SU-DHL-6 (cell line): ENCODE measurements around the gene PDZD7.
A peak's percentile ranks its signal among the peaks of the same experiment; 100 is the strongest.

Experiments used
- H2AFZ ChIP-seq: fragments of 200-600 bp; sonication (generic); 2 replicates; pipeline ENCODE4 v1.6.1; 2014; ENCODE audit warnings: low read depth, mild to moderate bottlenecking, moderate library complexity, mixed read lengths, antibody characterized with exemption, low read length; ENCODE audit not compliant: severe bottlenecking
- H3F3A ChIP-seq: fragments of 200-600 bp; shearing (Covaris generic); 2 replicates; pipeline ENCODE4 v1.6.0; 2016; ENCODE audit warnings: antibody characterized with exemption, mild to moderate bottlenecking; ENCODE audit not compliant: insufficient read depth
- H3K27ac ChIP-seq: fragments of 200-600 bp; sonication (generic); 2 replicates; pipeline ENCODE4 v1.5.1; 2016; ENCODE audit warnings: low read depth, mild to moderate bottlenecking, low read length, moderate library complexity, mixed read lengths
- H3K27me3 ChIP-seq: fragments of 200-600 bp; sonication (generic), shearing (Covaris generic); 2 replicates; pipeline ENCODE4 v1.6.0; 2014; ENCODE audit warnings: mild to moderate bottlenecking, low read length
- H3K36me3 ChIP-seq: fragments of 200-600 bp; sonication (generic); 2 replicates; pipeline ENCODE4 v1.6.1; 2014; ENCODE audit warnings: mild to moderate bottlenecking, low read length, mixed read lengths
- H3K4me2 ChIP-seq: fragments of 300-600, 200-600 bp; shearing (Covaris generic), sonication (generic); 2 replicates; pipeline ENCODE4 v1.6.0; 2014; ENCODE audit warnings: low read length, low read depth, mild to moderate bottlenecking; ENCODE audit not compliant: poor library complexity, severe bottlenecking
- H3K4me3 ChIP-seq: fragments of 200-600 bp; sonication (generic); 2 replicates; pipeline ENCODE4 v1.5.1; 2014; ENCODE audit warnings: antibody characterized with exemption, low read length, mild to moderate bottlenecking, mixed read lengths; ENCODE audit not compliant: insufficient read depth, poor library complexity, severe bottlenecking
- H3K79me2 ChIP-seq: fragments of 200-600 bp; sonication (generic); 2 replicates; pipeline ENCODE4 v1.6.1; 2014; ENCODE audit warnings: mild to moderate bottlenecking, low read length, moderate library complexity; ENCODE audit not compliant: insufficient read depth
- H3K9ac ChIP-seq: fragments of 200-600 bp; sonication (generic); 2 replicates; pipeline ENCODE4 v1.7.0; 2014; ENCODE audit warnings: mild to moderate bottlenecking, low read length
- H3K9me2 ChIP-seq: fragments of 200-600 bp; sonication (generic); replicated peaks from 2 replicates; pipeline ENCODE4 v1.6.1; 2014; ENCODE audit warnings: low read length; ENCODE audit not compliant: insufficient read depth
- H3K9me3 ChIP-seq: fragments of 200-600 bp; sonication (generic); 2 replicates; pipeline ENCODE4 v1.6.1; 2014; ENCODE audit warnings: low read length, mixed read lengths; ENCODE audit not compliant: insufficient read depth
- H4K20me1 ChIP-seq: fragments of 200-600 bp; sonication (generic); 2 replicates; pipeline ENCODE4 v1.6.1; 2014; ENCODE audit warnings: low read depth, mild to moderate bottlenecking, antibody characterized with exemption, low read length, moderate library complexity, mixed read lengths
- EZH2phosphoT487 ChIP-seq: fragments of 200-600 bp; sonication (generic), shearing (Covaris generic); conservative IDR thresholded peaks from 2 replicates; pipeline ENCODE4 v1.6.1; 2018; ENCODE audit warnings: mild to moderate bottlenecking, antibody characterized with exemption, low read length, moderate library complexity, mixed read lengths
- TF ChIP-seq, protein P1 (sequence below): fragments of 200-600 bp; sonication (generic); IDR thresholded peaks from one replicate; pipeline ENCODE4 v1.5.1; 2017; ENCODE audit warnings: antibody characterized with exemption, mild to moderate bottlenecking, low read length, moderate library complexity; ENCODE audit not compliant: insufficient read depth, poor library complexity, severe bottlenecking

The PDZD7 gene

DNA sequence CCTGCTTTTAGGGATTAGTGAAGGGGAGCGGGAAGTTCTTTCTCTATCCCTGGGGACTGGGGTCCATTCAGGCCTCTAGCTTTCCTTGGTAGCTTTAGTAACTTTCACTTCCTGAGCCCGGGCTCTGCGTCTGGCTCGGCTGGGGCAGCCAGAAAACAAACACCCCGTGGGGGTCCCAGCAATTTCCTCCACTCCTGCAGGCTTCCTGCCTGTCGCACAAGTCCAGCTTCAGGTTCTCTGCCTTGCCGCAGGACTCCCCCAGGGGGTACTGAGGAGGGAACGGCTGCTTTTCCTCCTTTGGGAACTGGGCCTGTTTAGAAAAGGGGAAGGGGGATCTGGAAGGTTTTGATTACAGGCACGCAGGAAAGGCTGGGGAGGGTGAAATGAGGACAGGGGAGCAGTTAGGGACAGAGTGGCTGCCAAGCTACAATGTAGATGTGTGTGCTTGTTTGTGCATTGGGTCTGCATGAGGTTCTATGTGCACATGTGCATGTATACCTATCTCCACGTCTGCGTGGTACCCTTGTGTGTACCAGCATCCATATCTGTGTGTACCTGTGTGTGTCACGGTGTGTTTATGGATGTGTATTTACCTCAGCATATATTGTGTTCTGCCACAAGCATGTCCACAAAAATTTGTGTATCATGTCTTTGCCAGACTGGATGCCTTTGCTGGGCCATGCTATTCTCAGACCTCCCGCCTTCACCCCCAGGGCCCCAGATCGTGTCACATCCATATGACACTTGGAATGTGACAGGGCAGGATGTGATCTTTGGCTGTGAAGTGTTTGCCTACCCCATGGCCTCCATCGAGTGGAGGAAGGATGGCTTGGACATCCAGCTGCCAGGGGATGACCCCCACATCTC is 32.9 kb upstream of the PDZD7 start:
- H2AFZ ChIP-seq = no peak overlapping the region
- H3K79me2 ChIP-seq = peaks cover 16% of the 10 kb centered on the region
- peaks cover 4% of the 10 kb centered on the region; the same call in 1 of the 2 replicates for H4K20me1 ChIP-seq
- H3K4me2 ChIP-seq = no peak overlapping the region
- peaks cover 17% of the 10 kb centered on the region for H3F3A ChIP-seq
- no peaks in the 10 kb centered on the region for H3K9me3 ChIP-seq
- no peaks in the 10 kb centered on the region for H3K9me2 ChIP-seq
- H3K36me3 ChIP-seq = no peaks in the 10 kb centered on the region
- H3K4me3 ChIP-seq = no peak overlapping the region
- no peak overlapping the region for H3K9ac ChIP-seq
- H3K27me3 ChIP-seq = no peaks in the 10 kb centered on the region
- no peak for TF ChIP-seq EZH2phosphoT487
- TF ChIP-seq, protein P1, sequence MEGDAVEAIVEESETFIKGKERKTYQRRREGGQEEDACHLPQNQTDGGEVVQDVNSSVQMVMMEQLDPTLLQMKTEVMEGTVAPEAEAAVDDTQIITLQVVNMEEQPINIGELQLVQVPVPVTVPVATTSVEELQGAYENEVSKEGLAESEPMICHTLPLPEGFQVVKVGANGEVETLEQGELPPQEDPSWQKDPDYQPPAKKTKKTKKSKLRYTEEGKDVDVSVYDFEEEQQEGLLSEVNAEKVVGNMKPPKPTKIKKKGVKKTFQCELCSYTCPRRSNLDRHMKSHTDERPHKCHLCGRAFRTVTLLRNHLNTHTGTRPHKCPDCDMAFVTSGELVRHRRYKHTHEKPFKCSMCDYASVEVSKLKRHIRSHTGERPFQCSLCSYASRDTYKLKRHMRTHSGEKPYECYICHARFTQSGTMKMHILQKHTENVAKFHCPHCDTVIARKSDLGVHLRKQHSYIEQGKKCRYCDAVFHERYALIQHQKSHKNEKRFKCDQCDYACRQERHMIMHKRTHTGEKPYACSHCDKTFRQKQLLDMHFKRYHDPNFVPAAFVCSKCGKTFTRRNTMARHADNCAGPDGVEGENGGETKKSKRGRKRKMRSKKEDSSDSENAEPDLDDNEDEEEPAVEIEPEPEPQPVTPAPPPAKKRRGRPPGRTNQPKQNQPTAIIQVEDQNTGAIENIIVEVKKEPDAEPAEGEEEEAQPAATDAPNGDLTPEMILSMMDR = no peak
- no peak overlapping the region for H3K27ac ChIP-seq

DNA sequence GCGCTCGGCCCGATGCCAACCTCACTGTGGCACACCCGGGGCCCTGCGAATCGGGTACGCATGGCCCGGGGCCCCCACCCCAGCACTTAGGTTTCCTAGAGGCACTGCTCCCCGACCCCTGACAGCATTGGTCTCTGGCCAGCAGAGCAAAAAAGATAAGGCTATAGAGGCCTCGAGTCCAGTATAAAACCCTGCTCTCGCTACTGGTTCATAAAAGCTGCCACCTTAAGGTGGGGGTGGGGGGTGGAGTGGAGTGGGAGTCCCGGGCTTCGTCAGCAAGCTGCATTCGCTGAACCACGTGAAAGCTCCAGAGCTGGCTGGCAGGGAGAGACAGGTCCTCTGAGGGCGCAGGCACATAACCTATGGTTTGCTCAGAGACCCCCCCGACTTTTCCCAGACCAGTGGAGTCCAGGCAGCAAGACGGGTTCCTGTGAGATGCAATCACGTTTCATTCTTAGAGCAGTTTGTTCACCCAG is 32.2 kb upstream of the PDZD7 start:
- no peak overlapping the region for H3K27ac ChIP-seq
- no peak overlapping the region for H3K4me3 ChIP-seq
- H3K27me3 ChIP-seq = no peaks in the 10 kb centered on the region
- no peaks in the 10 kb centered on the region for H3K9me3 ChIP-seq
- peaks cover 3% of the 10 kb centered on the region; the same call in 1 of the 2 replicates for H3K36me3 ChIP-seq
- no peak overlapping the region for H2AFZ ChIP-seq
- peak overlapping the region; percentile 94 for H3K4me2 ChIP-seq
- H3K9ac ChIP-seq = 0 out of 2 replicates have a peak overlapping the region, but pooled peaks have one; percentile 97
- no peaks in the 10 kb centered on the region for H3K9me2 ChIP-seq
- peaks cover 23% of the 10 kb centered on the region for H3K79me2 ChIP-seq
- H3F3A ChIP-seq = peaks cover 17% of the 10 kb centered on the region
- H4K20me1 ChIP-seq = peaks cover 8% of the 10 kb centered on the region
- TF ChIP-seq, protein P1 = no peak
- no peak for TF ChIP-seq EZH2phosphoT487

DNA sequence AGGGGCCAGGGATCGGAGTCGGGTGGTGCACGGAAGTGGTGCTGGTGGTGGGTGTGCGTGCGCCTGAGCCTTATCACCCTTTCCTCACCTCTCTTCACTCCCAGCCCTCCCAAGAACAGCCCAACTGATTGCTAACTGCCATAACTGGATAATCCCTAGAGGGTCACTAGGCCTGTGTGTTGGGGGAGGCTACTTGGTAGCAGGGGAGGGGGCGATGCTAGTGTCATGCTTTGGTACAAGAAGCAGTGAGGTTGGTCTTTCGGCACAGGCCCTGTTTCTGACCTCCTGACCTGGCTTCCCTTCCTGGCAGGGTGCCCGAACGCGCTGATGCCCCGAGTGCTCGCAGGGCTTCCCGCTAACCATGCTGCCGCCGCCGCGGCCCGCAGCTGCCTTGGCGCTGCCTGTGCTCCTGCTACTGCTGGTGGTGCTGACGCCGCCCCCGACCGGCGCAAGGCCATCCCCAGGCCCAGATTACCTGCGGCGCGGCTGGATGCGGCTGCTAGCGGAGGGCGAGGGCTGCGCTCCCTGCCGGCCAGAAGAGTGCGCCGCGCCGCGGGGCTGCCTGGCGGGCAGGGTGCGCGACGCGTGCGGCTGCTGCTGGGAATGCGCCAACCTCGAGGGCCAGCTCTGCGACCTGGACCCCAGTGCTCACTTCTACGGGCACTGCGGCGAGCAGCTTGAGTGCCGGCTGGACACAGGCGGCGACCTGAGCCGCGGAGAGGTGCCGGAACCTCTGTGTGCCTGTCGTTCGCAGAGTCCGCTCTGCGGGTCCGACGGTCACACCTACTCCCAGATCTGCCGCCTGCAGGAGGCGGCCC is 31.5 kb upstream of the PDZD7 start:
- Histone ChIP-seq H4K20me1 (peaks cover 8% of the 10 kb centered on the region), H3K9me2 (no peaks in the 10 kb centered on the region), H3K4me3 (no peak overlapping the region), H3K36me3 (peaks cover 3% of the 10 kb centered on the region; the same call in 1 of the 2 replicates), H3K9me3 (no peaks in the 10 kb centered on the region), H3K27ac (peak overlapping the region; percentile 90), H3K9ac (peak overlapping the region; percentile 97; the same call in 1 of the 2 replicates), H3F3A (peaks cover 17% of the 10 kb centered on the region), H3K4me2 (peak overlapping the region; percentile 94), H2AFZ (no peak overlapping the region), H3K27me3 (no peaks in the 10 kb centered on the region), H3K79me2 (peaks cover 30% of the 10 kb centered on the region)
- TF ChIP-seq EZH2phosphoT487 = no peak
- TF ChIP-seq, protein P1 = peak; percentile 35
